ENCODE measurements around the gene AMIGO3.
A peak's percentile ranks its signal among the peaks of the same experiment; 100 is the strongest.

The AMIGO3 gene

GRCh38 chr3:49706456-49707112, 12.9 kb downstream of the AMIGO3 start:
- no peak for TF ChIP-seq RAD21 (IDR thresholded peaks at IDR 0.05; ENCODE audit: low read depth)

GRCh38 chr3:49705390-49705960, 14.0 kb downstream of the AMIGO3 start:
- TF ChIP-seq MAX (IDR thresholded peaks at IDR 0.05), result no peak
- no peak for TF ChIP-seq CREB1 (IDR thresholded peaks at IDR 0.05; ENCODE audit: low read depth)
- no peak for TF ChIP-seq NFIC (IDR thresholded peaks at IDR 0.05)
- no peak for TF ChIP-seq TEAD4 (IDR thresholded peaks at IDR 0.05)
- no peak for TF ChIP-seq EGR1 (IDR thresholded peaks at IDR 0.05)
- TF ChIP-seq TCF12 (IDR thresholded peaks at IDR 0.05; ENCODE audit: low read depth), result no peak
- no peak for TF ChIP-seq RAD21 (IDR thresholded peaks at IDR 0.05; ENCODE audit: low read depth)
- TF ChIP-seq USF1 (IDR thresholded peaks at IDR 0.05), result no peak

GRCh38 chr3:49704629-49705028, 14.9 kb downstream of the AMIGO3 start:
- TF ChIP-seq CEBPB (IDR thresholded peaks at IDR 0.05) (no peak), USF1 (IDR thresholded peaks at IDR 0.05) (no peak), REST (IDR thresholded peaks at IDR 0.05; ENCODE audit: low read depth) (no peak), RAD21 (IDR thresholded peaks at IDR 0.05; ENCODE audit: low read depth) (no peak), TCF12 (IDR thresholded peaks at IDR 0.05; ENCODE audit: low read depth) (no peak), TAF1 (IDR thresholded peaks at IDR 0.05; ENCODE audit: low read depth) (no peak), EP300 (IDR thresholded peaks at IDR 0.05; ENCODE audit: borderline replicate concordance) (no peak), YY1 (IDR thresholded peaks at IDR 0.05; ENCODE audit: low read depth) (no peak), FOXM1 (IDR thresholded peaks at IDR 0.05; ENCODE audit: borderline replicate concordance, low read depth) (no peak), CREB1 (IDR thresholded peaks at IDR 0.05; ENCODE audit: low read depth) (no peak), NFIC (IDR thresholded peaks at IDR 0.05) (no peak), TEAD4 (IDR thresholded peaks at IDR 0.05) (no peak), ZBTB7A (IDR thresholded peaks at IDR 0.05; ENCODE audit: low read depth) (no peak), MAX (IDR thresholded peaks at IDR 0.05) (no peak), EGR1 (IDR thresholded peaks at IDR 0.05) (no peak)

GRCh38 chr3:49703956-49704355, 15.5 kb downstream of the AMIGO3 start:
- TF ChIP-seq TEAD4 (IDR thresholded peaks at IDR 0.05), result no peak
- TF ChIP-seq FOXM1 (IDR thresholded peaks at IDR 0.05; ENCODE audit: borderline replicate concordance, low read depth), result no peak

GRCh38 chr3:49703443-49703927, 16.0 kb downstream of the AMIGO3 start:
- TF ChIP-seq RAD21 (IDR thresholded peaks at IDR 0.05; ENCODE audit: low read depth) (peak; percentile 74), CEBPB (IDR thresholded peaks at IDR 0.05) (no peak), ZBTB7A (IDR thresholded peaks at IDR 0.05; ENCODE audit: low read depth) (0 out of 2 replicates have a peak, but pooled peaks have one; percentile 55)

GRCh38 chr3:49702672-49703071, 16.8 kb downstream of the AMIGO3 start:
- TF ChIP-seq YY1 (IDR thresholded peaks at IDR 0.05; ENCODE audit: low read depth), result no peak
- no peak for TF ChIP-seq FOXM1 (IDR thresholded peaks at IDR 0.05; ENCODE audit: borderline replicate concordance, low read depth)
- TF ChIP-seq RAD21 (IDR thresholded peaks at IDR 0.05; ENCODE audit: low read depth), result no peak
- TF ChIP-seq MAX (IDR thresholded peaks at IDR 0.05), result no peak
- TF ChIP-seq REST (IDR thresholded peaks at IDR 0.05; ENCODE audit: low read depth), result no peak
- TF ChIP-seq CREB1 (IDR thresholded peaks at IDR 0.05; ENCODE audit: low read depth), result no peak
- no peak for TF ChIP-seq NFIC (IDR thresholded peaks at IDR 0.05)
- no peak for TF ChIP-seq EP300 (IDR thresholded peaks at IDR 0.05; ENCODE audit: borderline replicate concordance)
- TF ChIP-seq USF1 (IDR thresholded peaks at IDR 0.05), result no peak
- no peak for TF ChIP-seq ZBTB7A (IDR thresholded peaks at IDR 0.05; ENCODE audit: low read depth)
- TF ChIP-seq TCF12 (IDR thresholded peaks at IDR 0.05; ENCODE audit: low read depth), result no peak
- TF ChIP-seq EGR1 (IDR thresholded peaks at IDR 0.05), result no peak
- TF ChIP-seq TAF1 (IDR thresholded peaks at IDR 0.05; ENCODE audit: low read depth), result no peak

Measured in Ishikawa (cell line).